Measurements from ENCODE around the gene BEND7. TPM values are rescaled to one million over a fixed set of nuclear protein-coding genes. Genes with fewer than 3 reads are reported as not detected.
A peak's percentile ranks its signal among the peaks of the same experiment; 100 is the strongest.

Gene BEND7
- total RNA-seq, 1 experiment from 2014 or later: 0.95 TPM

DNA sequence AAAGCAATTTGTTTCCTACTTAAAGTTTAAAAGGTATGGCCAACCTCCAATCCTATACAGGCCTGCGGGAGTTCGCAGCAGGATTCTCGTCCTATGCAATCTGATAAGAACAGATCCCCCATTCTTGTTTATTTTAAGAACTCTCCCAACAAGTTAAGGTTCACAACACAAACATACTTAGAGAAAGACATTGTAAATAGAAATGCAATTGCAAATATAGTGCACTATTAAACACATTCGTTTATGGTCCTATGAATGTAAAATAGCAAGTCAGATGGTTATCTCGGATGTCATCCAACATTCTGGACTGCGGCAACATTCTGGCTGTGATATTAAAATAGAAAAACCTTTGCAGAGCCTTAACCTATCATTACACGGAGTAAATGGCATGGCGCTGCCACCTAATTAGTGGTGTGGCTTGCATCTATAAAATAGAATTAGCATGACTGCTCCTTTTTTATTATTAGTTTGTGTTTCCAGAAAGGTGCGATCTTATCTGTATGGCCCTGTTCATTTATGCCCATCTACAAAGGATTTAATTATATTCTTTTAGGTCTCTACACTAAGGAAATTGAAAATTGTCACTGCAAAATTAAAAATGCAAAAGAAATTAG, 37.0 kb downstream of the BEND7 start:
- in situ Hi-C loops (cut with HindIII; ENCODE audit: low sequenced_read_pairs): no loop called here
- peak; percentile 7 for DNase-seq (ENCODE audit: low spot score)

GRCh38 chr10:13490503-13490902, 38.3 kb downstream of the BEND7 start:
- in situ Hi-C loops (cut with HindIII; ENCODE audit: low sequenced_read_pairs): no loop called here
- no peak for DNase-seq (ENCODE audit: low spot score)

GRCh38 chr10:13489035-13489599, 39.7 kb downstream of the BEND7 start:
- DNase-seq (ENCODE audit: low spot score): no peak
- in situ Hi-C loops (cut with HindIII; ENCODE audit: low sequenced_read_pairs): no loop called here

- in situ Hi-C loops (cut with HindIII; ENCODE audit: low sequenced_read_pairs): no loop called here
- DNase-seq (ENCODE audit: low spot score): no peak
Observed at GRCh38 chr10:13485623-13486022, 43.2 kb downstream of the BEND7 start.

DNA sequence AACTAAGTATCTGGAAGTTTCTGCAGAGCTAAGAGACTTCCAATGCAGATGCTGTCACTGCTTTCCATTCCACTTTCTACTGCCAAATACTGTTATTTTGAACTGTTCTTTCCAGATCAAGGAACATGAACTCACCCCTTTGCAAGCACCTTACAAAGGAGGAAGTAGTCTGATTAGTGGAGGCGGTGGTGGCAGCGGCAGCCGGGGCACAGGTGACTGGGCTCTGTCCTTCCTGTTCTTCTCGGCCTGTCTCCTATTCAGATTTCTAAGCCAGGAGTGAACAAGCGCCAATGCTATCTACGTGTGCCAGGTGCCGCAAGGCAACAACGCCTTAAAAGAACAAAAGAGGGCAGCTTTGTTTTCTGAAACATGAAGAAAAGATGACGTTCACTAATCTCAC, 44.9 kb downstream of the BEND7 start:
- in situ Hi-C loops (cut with HindIII; ENCODE audit: low sequenced_read_pairs): no loop called here
- DNase-seq (ENCODE audit: low spot score): no peak

DNA sequence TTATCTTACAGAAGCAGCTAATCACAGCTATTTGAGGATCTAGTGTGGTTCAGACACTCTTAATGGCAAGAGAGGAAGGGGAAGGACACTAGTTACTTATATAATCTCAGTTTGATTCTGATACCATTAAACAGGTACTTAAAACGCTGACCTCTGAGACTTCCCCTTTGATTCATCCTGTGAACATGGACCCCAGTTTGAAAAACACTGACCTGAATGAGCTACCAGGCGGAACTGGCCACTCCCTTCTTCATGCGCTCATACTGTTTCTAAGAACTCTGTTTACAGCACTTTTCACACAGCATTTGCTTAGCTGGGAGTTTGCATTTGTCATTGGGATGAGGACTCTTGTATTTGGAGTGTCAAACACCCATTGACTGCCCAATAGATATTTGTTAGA, 45.7 kb downstream of the BEND7 start:
- in situ Hi-C loops (cut with HindIII; ENCODE audit: low sequenced_read_pairs): no loop called here
- no peak for DNase-seq (ENCODE audit: low spot score)

GRCh38 chr10:13481690-13482089, 47.1 kb downstream of the BEND7 start:
- in situ Hi-C loops (cut with HindIII; ENCODE audit: low sequenced_read_pairs): no loop called here
- DNase-seq (ENCODE audit: low spot score): no peak

DNA sequence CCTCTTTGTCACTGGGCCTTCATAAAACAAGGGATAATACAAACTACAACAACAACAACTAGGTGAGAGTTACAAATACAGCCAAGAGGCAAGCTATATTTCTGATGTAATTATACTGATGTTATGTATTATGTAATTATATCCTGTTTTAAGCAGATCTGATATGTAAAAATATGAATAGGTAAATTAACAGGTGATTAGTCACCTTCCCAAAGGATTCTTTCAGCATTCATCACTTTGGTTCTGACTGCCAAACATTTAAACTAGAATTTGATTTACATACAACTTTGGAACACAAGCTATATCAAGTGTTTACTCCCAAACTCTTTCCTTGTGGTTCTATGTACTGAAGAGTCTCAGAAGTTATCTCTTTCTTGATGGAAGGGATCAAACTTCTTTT, 53.7 kb downstream of the BEND7 start:
- in situ Hi-C loops (cut with HindIII; ENCODE audit: low sequenced_read_pairs): no loop called here
- no peak for DNase-seq (ENCODE audit: low spot score)

DNA sequence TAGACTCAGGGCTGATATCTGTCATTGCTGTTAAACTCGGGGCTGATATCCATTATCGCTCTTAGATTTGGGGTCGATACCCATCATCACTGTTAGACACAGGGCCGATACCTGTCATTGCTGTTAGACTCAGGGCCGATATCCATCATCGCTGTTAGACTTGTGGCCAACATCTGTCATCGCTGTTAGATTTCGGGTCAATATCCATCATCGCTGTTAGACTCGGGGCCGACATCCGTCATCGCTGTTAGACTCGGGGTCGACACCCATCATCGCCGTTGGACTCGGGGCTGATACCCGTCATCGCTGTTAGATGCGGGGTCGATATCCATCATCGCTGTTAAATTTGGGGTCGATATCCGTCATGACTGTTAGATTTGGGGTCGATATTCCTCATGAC, 54.8 kb downstream of the BEND7 start:
- DNase-seq (ENCODE audit: low spot score): no peak
- in situ Hi-C loops (cut with HindIII; ENCODE audit: low sequenced_read_pairs): no loop called here

DNA sequence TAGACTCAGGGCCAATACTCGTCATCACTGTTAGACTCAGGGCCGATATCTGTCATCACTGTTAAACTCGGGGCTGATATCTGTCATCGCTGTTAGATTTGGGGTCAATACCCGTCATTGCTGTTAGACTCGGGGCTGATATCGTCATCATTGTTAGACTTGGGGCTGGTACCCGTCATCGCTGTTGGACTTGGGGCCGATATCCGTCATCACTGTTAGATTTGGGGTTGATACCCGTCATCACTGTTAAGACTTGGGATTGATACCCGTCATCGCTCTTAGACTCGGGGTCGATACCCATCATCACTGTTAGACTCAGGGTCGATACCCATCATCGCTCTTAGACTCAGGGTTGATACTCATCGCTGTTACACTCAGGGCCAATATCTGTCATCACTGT, 56.5 kb downstream of the BEND7 start:
- in situ Hi-C loops (cut with HindIII; ENCODE audit: low sequenced_read_pairs): no loop called here
- no peak for DNase-seq (ENCODE audit: low spot score)

GRCh38 chr10:13470270-13470669, 58.5 kb downstream of the BEND7 start:
- in situ Hi-C loops (cut with HindIII; ENCODE audit: low sequenced_read_pairs): no loop called here
- no peak for DNase-seq (ENCODE audit: low spot score)

DNA sequence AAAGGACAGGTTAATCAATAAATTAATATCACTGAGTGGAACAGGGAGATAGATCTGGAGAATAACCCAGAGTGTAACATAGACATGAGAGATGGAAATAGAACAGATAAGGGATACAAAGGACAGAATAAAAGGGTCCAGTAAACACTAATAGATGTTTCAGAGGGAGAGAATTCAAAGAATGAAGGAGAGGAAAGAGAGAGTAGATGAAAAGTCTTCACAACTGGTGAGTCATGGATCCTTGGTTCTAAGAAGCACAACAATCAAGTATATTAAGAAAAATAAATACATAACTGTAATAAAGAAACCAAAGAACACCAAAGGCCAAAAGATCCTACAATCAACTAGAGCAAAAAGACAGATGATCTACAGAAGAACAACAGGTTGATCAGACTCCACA, 66.3 kb downstream of the BEND7 start:
- in situ Hi-C loops (cut with HindIII; ENCODE audit: low sequenced_read_pairs): no loop called here

GRCh38 chr10:13458687-13459012, 70.2 kb downstream of the BEND7 start:
- DNase-seq (ENCODE audit: low spot score): no peak
- in situ Hi-C loops (cut with HindIII; ENCODE audit: low sequenced_read_pairs): no loop called here

More for the DNA sequence above, 66.3 kb downstream of the BEND7 start:
- DNase-seq (ENCODE audit: low spot score): no peak

DNA sequence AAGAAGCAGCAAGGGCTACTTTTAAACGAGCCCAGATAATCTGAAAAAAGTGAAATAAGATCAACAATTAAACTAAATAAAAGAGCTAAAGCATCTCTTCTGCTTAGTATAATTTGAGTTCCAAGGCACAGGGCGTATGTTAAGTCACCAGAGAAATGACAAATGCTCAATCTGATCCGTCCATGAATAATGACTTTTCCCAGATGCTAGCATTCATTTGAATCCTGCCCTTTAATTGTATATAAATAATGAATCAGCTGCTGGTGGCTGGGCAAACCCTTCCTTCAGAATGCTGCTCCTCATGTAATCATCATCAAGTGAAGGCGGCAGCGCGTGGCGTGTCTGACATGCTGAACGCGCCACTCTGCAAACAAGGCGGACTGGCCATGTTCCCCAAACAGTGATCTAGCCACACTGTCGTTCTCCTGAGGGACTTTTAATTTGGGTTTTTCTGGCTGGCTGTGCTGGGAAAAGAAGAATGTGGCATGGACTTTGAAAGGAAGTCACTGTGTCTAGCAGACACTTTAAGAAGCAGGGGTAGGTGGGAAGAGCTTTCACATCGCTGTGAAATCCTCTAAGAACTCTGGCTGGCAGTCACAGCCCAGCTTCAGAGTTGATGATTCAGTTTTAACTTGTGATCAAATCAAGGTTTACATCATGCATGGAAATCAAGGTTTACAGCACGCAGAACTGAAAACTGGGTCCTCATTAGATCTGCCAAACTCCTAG, 70.7 kb downstream of the BEND7 start:
- in situ Hi-C loops (cut with HindIII; ENCODE audit: low sequenced_read_pairs): no loop called here
- DNase-seq (ENCODE audit: low spot score): no peak

DNA sequence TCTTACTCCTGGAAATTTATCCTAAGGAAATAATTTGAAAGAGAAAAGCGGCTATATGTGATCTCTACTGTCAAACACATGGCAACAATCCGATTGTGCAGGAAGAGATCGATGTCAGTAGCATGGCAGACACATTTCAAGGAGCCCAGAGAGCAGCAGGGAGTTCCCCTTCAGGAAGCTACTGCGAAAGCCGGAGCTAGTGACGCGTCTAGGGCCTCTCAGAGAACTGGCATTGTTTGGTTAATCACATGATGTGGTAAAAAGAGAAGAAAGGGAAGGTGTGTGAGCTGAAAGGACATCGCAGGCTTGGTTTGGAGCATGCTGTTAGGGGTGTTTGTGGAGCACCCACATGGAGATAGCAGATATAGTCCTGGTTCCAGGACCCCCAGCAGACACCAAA, 74.9 kb downstream of the BEND7 start:
- no peak for DNase-seq (ENCODE audit: low spot score)
- in situ Hi-C loops (cut with HindIII; ENCODE audit: low sequenced_read_pairs): no loop called here

- DNase-seq (ENCODE audit: low spot score): no peak
- in situ Hi-C loops (cut with HindIII; ENCODE audit: low sequenced_read_pairs): no loop called here
Observed at GRCh38 chr10:13450069-13450468, 78.7 kb downstream of the BEND7 start.

GRCh38 chr10:13449296-13449695, 79.5 kb downstream of the BEND7 start:
- in situ Hi-C loops (cut with HindIII; ENCODE audit: low sequenced_read_pairs): no loop called here

DNA sequence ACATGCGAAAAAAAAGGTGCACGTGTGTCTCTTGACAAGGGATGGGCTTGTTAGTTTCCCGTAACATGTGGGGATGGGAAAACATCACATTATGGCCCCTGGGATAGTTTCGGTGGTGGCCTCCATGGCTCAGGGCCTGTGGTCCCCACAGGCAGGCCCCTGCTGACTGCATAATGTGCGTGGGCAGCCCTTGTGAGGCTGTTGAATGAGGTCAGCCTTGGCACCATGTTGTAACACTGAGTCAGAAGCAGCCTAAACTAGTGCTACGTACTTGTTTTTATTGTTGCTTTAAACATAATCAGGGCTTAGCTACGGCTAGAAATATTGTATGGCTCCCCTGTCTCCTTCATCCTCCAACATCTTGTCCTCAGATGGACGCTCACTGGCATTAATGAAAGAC, 80.6 kb downstream of the BEND7 start:
- no peak for DNase-seq (ENCODE audit: low spot score)
- in situ Hi-C loops (cut with HindIII; ENCODE audit: low sequenced_read_pairs): no loop called here

More at GRCh38 chr10:13449296-13449695, 79.5 kb downstream of the BEND7 start:
- DNase-seq (ENCODE audit: low spot score): no peak

DNA sequence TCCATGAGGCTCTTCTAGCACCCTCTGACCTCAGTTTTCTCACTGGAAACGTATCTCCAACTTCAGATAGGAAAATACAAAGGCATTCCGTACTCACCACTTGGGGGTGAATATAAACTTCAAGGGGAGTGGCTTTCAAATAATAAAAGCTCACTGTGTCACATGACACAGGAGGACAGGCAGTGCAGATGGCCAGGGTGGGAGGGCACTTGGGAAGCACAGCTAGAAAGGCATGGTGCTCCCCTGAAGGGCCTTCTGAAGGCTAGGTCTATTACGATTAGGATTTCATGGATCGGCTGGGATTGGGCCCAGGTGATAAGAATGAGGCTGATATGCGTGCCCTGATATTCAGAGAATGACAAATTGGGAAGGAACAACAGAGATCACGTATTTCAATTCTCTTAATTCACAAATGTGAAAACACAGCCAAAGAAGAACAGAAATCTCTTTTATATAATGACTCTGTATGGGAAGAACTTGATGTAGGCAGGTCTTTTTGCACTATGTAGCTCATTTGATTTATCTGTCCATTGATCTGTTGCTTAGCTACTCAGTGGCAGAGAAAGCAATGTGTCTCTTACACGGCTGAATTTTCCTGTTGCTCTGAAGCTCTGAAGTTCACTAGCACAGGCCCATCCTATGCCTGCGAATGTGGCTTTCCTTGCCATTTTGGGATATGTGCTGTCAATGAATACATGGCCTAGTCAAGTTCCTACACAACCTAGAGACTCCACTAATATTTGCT, 83.0 kb downstream of the BEND7 start:
- in situ Hi-C loops (cut with HindIII; ENCODE audit: low sequenced_read_pairs): no loop called here
- no peak for DNase-seq (ENCODE audit: low spot score)

GRCh38 chr10:13441476-13441875, 87.3 kb downstream of the BEND7 start:
- DNase-seq (ENCODE audit: low spot score): no peak
- in situ Hi-C loops (cut with HindIII; ENCODE audit: low sequenced_read_pairs): no loop called here

Data from G401 (cell line).